HG02973 (cell line): ENCODE measurements around the gene KLF7.
"Not testable (repeated sequence)": the region's sequence is repeated elsewhere in the genome, so short reads cannot be mapped to it uniquely, and the experiment has no call there.

Experiments
- ATAC-seq: cut with Tn5 transposase; IDR thresholded peaks from one replicate; pipeline ENCODE4 v1.9.1; 2021; ENCODE audit warnings: moderate library complexity; ENCODE audit not compliant: unreplicated experiment

Gene KLF7

DNA sequence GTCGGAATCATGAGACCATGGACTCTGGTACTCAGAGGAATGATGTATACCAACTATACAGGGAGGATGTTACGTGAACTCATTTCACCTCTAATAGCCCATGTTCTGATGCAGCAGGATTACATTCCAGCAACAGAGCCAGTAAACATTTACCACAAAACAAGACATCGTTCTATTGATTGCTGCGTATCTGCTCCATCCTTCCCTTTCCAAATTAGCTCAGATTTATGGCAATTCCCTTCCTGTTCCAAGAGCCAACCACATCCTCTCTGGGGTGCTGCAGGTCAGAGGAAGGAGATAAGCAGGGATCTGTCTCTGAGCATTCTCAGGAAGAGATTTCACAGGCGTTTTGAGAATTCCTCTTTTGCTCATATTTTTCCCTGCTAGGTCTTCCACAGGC, 98.3 kb downstream of the KLF7 start:
- no peak for ATAC-seq

DNA sequence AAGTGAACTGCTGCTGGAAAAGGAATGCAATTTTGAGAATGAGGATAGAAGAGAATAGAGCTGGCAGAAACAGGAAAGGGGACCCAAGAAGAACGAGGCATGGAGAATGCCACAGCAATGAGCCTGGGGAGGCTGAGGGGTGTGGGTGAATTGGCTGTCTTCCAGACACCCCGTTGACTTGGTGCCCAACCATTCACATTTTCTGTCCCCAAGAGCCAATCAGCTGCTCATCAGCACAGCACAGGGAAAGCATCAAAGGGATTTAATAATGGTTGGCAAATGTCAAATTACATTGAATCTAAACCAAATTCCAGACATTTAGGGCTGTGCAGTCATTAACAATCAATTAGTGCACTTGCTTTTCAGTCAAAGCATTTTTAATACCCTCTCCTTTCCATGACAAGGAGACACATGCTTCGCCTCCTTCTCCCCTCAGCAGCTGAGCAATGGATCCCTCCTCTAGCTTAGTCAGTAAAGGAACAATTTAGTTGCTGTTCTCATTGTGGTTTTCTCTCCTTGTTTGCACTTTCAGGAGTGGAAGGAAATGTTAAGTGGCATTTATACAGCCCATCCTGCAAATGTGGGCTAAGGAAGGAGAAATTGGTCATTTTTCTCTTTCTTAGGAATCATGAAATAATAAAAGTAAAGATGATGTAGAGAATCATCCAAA, 98.8 kb downstream of the KLF7 start:
- ATAC-seq: no peak

DNA sequence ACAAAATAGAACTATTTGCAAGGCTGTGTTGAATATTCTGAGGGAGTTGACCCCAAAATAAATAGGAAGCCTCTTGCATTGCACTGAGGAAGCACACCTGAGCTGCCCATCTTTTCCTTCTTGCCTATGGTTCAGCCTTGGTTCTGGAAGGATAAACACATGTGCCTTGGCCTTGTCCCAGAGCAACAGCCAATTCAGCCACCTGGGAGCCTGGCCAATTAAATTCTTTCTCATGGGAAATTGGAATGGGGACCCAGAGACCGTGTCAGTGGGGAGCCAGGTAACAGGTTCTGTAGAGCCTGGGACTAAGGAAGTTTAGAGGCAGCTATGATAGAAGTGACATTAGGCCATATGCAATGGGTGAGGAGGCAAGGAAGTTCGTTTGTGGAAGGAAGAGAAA, 99.6 kb downstream of the KLF7 start:
- ATAC-seq: no peak

DNA sequence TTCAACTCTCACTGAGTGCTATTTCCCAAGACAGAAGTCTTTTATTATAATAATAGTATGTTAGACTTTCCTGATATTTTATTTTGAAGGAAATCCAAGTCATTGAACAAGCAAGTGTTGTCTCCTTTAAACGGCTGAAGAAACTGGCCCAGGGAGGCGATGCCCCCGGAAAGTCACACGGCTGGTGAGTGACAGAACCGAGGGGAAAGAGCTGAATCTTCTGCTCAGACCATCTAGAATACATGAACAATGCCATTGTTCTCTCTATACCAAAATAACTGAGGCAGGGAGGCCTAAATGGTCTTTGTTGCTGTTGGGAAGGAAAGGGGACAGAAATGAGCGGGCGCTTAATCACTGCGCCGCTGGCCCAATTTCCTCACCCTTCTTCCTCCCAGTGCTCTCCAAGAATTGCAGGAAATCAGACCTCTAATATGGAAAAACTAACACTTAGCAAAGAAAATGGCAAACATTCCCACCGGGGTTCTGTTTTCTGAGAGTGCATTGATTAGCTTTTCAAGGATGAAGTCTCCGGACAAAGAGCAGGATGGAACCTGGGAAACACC, 101.5 kb downstream of the KLF7 start:
- ATAC-seq: no peak

DNA sequence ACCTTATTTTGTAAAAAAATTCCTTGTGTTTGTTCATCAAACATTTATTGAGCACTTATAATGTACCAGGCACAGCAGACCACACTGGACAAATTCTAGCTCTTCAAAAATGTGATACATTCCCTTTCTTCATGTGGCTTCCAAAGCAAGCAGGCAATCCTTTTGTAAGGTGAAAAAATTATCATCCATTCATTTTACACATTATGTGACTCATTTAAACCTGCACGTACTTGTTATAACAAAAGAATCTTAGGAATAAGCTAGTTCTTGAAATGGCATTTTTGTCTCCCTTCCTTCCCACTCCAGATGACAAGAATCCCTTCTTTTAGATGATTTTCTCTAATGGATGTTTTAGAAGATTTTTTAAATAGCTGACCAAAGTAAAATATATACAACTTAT, 104.6 kb downstream of the KLF7 start:
- ATAC-seq: no peak

DNA sequence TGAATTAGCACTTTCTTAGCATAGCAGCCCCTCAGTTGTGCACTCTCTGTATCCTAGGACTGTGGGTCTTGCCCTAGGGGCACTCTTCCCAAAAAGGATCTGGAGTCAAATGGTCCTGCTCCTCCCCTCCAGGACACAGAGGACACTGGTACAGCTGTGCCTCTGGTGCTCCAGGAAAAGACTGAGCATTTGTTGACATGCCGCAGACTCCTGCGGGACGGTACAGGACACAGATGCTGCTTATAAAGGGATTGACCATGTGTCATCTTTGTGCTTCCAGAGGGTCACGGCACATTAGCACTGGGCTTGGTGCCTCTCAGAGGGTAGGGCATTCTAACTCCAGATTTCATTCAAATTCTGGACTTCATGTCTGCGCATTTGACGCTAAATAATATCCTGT, 110.5 kb downstream of the KLF7 start:
- no peak for ATAC-seq

DNA sequence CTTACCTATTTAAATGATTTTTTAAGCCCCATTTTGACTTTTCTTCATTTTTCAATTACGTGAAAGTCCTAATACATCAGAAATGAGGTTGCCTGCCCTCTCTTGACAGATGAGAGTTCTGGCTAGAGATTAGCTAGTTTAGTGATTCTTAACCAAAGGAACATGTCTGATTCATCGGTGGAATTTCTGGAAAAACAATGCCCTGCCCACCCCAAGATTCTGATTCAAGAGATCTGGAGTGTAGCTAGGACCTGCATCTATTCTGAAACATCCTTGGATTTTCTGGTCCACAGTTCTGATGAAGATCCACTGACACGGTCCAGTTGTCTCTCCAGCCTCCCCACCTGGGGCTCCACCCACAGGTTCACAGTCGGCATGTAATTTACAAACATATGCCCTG, 111.2 kb downstream of the KLF7 start:
- ATAC-seq: no peak

DNA sequence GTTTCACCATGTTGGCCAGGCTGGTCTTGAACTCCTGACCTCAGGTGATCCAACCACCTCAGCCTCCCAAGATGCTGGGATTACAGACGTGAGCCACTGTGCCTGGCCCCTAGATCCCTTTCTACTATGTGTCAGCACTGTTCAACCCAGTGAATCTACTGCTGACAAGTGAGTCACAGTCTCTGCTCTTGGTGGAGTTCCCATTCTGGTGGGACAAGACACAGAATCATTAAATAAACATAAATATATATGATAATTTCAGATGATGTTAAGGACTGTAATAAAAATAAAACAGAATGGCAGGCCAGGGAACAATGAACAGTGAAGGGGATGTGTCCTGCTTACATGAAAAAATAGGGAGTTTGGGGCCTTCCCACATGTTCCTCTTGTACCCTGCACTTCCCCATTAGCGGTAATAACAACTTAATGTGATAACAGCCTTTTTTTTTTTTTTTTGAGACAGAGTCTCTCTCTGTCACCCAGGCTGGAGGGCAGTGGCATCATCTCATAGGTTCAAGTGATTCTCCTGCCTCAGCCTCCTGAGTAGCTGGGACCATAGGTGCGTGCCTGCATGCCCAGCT, 114.3 kb downstream of the KLF7 start:
- ATAC-seq: no peak

DNA sequence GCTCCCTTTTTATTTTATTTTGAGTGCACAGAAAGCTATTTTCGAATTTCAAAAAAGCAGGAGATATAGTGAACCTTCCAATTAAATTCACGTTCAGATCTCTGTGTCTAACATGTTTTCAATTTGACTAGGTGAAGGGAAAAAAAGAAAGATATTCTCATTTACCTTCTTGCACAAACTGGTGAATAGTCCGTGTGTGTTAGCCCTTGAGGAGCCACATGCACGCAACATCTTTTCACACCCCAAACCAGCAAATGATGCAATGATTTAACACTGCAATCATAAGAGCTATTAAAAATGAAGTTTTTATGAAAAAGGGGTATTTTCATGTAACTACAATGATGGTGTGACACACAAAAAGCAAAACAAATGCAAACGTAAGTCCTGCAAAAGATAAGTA, 116.6 kb downstream of the KLF7 start:
- no peak for ATAC-seq

DNA sequence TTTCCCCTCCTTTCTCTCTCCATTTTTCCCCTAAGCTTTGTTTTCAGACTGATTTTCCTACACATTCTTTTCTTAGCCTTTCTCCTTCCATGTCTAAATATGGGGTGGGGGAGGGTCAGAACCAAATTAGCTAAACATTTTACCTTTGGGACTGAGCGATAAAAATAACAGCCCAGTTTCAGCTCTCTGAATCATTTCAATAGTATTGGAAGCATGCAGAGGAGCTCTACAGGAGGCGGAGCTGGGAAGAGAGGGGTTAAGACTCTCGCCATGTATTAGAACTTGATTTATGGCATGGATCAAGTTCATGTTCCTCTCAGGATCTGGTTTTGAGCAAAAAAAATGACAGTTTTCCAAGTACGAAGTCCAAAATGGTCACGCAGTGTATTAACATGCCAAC, 117.3 kb downstream of the KLF7 start:
- ATAC-seq: no peak

DNA sequence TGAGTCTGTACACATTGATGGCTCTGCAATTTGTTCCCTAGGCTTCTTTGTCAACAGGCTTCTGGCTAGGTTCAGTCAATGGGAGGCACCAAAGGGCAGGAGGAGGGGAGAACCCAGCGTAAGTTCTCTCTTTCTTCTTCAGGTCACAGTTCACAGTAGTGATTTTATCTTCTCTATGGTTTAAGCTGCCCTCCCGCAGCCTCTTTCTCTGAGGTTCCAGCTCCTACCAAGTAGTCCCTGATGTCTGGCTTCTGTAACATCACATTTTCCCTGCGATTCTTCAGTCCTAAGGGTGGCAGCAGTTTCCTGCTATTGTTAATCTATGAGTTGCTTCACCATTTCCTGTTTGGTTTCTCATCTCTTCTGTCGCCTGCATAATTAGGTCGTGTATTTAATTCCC, 119.0 kb downstream of the KLF7 start:
- no peak for ATAC-seq

DNA sequence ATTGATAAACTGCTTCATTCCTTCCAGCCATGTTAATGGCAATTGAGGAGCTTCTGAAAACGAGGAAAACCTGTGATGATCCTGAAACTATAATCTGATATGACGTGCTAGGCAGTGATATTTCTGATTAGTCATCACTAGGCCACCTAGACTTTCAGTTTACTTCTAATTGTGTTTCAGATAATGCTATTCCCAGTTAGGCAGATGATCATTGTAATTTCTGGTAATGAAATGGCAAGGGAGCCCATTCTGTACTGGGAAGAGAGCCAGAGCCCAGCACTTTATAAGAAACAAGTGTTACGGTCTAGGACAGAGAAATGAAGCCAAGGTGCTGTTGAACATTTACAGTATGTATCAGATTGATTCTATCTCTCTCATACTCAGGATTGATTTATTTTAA, 120.2 kb downstream of the KLF7 start:
- no peak for ATAC-seq

DNA sequence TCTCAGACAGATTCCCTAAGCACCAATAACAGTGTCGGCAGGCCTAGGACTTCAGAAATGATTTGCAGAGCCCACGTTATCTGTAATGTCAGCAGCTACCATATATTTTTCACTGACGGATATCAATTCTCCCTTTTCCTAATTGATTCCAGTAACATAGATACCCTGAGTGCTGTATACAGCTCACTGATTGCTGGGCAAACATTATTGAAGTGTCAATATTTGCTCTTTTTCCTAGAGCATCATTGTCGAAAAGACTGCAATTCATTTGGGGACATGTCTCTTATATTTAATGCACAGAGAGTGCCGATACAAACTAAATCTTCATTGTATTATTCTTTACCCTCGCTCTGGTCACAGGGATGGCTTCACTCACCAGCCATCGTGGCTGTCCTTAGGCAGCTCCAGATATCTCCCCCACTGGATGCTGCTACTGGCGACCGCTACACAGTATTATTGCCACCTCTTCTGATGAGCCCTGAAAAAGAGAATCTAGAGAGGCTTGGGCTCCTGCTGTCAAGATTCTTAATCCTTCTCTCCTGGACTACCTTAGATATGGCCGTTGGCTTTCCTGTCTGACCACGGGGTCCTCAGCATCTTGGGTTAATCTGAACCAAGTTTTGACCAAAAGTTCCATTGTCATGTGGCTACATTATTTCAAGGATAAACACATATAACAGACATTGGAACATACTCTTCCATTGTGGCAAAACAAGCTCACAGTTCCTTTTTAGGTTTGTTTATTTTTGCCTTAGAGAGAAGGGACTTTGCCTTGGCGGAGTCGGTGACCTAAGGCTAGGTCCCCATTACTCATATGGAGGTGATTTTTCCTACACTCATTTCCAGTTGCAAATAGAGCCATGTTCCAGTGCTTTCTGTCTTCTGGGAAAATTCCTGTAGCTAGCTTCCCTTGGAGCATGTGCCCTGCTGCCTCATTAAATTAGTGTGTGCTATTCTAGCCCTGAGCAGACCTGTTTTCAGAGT, 121.1 kb downstream of the KLF7 start:
- ATAC-seq: no peak

DNA sequence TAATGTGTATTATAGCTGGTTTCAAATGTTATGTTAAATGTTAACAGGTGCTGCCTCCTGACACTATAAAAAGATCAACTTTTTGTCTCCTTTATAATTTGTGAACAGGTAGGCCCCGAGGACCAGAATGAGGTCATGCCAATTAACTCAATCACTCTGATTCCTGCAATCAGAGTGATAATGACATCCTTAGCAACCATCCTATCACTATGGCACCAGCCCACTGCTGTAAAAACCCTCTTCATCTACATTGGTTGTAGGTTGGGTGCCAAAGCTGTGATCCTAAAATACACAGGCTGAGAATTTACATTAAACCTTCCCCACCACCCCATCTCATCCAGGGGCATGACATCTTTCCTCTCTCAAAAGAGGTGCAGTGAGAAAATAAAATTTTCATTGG, 122.9 kb downstream of the KLF7 start:
- ATAC-seq: no peak

DNA sequence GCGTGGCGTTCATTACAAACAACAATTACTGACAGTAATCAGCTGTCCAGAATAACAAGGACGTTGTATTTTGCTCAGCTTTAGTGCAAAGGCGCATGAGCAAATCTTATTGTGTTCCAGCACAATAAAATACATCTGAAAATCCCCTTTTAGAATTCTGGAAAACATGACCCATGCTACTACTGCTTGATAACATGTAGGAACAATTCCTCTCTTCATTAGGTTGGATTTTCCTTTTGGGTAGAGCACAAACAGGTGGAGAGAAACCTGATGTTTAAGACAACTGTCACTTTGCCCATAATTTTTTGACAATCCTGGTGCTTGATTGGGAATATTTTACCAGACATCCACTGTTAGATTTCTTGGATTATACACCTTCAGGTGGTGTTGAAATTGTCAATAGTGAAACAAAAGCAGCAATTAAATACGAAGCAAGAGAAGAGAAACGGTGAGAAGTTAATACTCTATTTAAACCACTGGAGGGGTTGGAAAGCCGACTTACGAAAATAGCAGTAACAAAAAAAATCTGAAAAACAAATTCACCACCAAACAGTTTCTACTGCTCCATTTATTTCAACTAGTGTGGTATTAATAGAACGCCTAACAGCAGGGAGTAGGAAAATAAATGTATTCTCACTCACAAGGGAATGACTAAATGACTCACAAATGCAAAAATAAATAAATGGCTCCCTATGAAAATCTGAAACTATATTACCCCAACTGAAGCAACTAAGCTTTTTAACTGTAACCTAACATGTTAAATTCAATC, 123.8 kb downstream of the KLF7 start:
- no peak for ATAC-seq

DNA sequence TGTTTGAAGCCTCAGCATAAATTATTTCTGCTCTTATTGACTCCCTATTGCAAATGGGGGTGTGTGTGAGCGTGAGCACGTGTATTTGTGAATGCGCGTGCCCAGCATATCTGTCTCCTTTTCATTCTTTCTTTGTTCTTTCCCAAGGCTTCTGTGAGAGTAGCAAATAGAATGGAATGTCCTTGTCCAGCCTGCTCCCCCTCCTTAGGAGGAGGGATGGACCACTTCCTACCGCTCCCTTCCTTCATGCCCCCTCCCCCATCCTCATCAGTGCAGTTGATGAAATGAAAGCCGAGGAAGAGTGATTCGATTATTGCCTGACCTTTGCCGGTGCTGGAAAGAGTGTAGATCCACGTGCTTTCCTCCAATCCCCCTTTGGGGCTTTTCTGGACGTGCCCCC, 124.5 kb downstream of the KLF7 start:
- no peak for ATAC-seq

DNA sequence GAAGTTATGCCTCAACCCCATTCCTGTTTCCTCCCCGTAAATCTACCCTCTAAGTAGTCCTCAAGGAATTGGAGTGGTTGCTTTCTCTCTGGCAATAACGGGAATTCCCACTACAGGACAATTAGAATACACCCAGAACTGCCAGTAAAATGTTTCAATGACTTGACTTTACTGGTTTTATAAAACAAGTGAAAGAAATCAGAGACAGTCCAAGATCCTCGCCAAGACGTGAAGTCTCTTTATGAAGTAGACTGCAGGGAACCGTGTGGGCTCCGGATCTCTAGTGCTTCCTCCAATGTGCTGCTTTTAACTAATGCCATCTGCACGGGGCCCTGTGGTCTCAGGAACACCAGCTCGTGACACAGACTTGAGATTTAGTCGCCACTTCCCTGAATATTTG, 125.1 kb downstream of the KLF7 start:
- no peak for ATAC-seq

DNA sequence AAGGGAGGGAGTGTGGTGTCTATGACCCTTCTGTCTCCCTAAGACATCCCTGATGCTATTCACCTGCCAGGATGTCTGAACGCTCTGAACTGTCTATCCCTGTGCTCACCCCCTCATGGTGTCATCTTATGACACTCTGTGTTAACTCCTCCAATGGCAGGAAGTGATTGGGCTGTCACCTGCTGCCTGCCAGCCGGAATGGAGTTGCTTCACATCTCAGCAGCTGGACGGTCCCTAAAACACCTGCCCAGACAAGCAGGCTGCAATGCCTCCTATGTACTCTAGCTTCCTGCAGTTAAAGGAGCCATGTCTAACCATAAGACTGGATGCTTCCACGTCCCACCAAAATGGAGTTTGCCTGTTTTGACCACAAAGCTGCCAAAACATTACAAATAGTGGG, 126.5 kb downstream of the KLF7 start:
- no peak for ATAC-seq

DNA sequence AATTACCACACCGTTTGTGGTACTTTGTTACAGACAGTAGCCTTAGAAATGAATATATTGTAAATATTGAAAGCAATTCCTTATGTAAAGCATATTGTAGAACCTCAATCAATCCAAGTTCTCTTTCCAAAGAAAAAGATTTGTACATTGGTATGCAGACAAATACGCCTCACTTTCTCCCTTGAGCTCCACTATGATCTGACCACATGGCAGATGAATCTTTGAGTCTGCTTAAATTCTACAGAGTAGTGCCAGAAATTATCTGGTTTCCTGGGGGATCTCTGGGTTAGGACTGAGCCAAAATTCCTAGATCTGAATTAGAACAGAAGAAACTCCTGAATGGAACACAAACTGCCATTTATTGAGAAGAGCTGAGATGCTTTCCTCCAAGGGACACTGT, 127.4 kb downstream of the KLF7 start:
- no peak for ATAC-seq

DNA sequence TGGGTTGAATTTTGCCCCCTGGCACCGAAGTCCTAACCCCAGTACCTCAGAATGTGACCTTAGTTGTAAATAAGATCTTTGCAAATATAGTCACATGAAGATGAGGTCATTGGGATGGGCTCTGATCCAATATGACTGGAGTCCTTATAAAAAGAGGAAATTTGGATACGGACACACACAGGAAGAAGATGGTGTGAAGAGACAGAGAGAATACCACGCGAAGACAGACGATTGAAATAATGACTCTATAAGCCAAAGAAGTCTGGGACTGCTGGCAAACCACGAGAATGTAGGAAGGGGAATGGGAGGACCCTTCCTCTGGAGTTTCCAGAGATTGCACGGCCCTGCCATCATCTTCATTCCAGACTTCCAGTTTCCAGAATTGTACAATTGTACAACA, 127.9 kb downstream of the KLF7 start:
- ATAC-seq: no peak

DNA sequence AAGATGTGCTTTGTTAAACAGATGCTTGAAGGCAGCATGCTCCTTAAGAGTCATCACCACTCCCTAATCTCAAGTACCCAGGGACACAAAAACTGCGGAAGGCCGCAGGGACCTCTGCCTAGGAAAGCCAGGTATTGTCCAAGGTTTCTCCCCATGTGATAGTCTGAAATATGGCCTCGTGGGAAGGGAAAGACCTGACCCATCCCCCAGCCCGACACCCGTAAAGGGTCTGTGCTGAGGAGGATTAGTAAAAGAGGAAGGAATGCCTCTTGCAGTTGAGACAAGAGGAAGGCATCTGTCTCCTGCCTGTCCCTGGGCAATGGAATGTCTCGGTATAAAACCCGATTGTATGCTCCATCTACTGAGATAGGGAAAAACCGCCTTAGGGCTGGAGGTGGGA, 128.7 kb downstream of the KLF7 start:
- ATAC-seq: not testable (repeated sequence)
